ENCODE results near the gene MARCHF5.
"Not testable (repeated sequence)": the region's sequence is repeated elsewhere in the genome, so short reads cannot be mapped to it uniquely, and the experiment has no call there.

Gene MARCHF5

DNA sequence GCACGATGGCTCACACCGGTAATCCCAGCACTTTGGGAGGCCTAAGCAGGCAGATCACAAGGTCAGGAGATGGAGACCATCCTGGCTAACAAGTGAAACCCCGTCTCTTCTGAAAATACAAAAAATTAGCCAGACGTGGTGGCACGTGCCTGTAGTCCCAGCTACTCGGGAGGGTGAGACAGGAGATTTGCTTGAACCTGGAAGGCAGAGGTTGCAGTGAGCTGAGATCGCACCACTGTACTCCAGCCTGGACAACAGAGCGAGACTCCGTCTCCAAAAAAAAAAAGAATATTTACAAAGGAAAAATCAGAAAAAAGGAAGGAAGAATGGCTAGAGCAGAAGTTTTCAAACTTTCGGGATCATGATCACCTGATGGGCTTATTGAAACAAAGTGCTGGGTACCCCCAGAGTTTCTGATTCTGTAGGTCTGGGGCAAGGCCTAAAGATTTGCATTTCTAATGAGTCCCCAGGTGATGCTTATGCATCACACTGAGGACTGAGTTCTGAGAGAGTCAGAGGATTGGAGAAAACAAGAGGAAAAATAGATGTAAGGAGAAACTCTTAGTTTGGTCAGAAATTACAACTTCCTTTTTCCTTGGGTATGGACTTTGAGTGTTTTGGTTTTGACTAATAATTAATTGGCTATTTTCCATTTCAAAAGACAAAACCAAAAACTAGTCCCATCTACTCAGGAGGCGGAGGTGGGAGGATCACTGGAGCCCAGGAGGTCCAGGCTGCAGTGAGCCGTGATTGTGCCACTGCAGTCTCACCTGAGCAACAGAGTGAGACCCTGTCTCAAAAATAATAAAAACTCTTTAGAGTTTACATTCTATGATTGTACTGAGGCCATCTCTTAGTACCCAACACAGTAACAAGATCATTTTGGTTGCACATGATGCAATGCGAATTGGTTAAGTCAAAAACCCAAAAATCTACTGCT lies 14.4 kb downstream of the MARCHF5 start:
- ATAC-seq: no peak

DNA sequence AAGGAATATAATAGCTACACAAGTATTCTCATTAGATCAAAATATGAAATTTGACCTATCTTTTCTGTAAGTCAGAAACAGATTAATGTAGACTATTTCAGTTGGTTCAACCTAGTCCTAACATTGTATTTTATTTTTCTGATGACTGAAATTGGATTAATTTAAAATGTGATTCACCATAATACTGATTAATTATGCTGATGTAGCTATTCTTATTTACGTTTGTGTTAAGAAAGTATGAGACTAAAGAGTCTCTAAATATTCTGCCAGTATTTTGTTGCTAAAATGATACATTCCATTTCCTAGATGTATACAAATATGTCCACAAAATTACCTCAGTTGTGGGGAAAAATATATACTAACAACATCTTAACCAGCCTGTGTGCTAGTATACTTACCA lies 18.3 kb downstream of the MARCHF5 start:
- no peak for ATAC-seq

DNA sequence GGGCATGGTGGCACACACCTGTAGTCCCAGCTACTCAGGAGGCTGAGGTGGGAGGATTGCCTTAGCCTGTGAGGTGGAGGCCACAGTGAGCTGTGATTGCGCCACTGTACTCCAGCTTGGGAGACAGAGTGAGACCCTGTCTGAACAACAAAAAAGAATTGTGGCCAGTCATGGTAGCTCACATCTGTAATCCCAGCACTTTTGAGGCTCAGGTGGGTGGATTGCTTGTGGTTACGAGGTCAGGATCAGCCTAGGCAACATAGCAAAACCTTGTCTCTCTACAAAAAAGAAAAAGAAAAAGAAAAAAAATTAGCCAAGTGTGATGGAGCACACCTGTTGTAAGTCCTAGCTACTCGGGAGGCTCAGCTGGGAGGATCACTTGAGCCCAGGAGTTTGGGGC lies 22.8 kb downstream of the MARCHF5 start:
- ATAC-seq: no peak

DNA sequence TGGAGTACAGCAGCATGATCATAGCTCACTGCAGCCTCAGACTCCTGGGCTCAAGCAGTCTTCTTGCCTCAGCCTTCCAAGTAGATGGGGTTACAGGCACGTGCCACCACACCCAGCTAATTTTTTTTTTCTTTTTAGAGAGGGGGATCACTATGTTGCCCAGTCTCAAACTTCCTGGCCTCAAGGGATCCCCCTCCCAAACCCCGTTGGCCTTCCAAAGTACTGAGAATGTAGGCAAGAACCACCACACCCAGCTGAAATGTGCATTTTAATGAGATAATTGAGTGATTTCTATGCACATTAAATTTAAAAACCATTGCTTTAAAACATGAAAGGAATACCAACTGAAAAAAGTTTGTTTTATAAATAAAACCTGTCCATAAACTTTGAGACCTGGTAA lies 25.6 kb downstream of the MARCHF5 start:
- no peak for ATAC-seq

DNA sequence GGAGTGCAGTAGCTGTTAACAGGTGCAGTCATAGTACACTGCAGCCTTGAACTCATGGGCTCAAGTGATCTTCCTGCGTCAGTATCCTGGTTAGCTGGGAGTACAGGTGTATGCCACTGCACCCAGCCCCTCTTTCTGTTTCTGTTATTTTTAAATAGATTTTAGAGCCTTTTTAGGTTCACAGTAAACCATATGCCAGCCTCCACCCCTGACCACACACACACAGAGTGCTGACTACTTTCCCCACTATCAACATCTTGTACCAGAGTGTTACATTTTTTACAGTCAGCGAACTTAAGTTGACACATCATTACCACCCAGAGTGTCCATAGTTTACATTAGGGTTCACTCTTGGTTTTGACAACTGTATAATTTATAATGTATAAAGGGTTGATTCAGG lies 32.1 kb downstream of the MARCHF5 start:
- no peak for ATAC-seq

DNA sequence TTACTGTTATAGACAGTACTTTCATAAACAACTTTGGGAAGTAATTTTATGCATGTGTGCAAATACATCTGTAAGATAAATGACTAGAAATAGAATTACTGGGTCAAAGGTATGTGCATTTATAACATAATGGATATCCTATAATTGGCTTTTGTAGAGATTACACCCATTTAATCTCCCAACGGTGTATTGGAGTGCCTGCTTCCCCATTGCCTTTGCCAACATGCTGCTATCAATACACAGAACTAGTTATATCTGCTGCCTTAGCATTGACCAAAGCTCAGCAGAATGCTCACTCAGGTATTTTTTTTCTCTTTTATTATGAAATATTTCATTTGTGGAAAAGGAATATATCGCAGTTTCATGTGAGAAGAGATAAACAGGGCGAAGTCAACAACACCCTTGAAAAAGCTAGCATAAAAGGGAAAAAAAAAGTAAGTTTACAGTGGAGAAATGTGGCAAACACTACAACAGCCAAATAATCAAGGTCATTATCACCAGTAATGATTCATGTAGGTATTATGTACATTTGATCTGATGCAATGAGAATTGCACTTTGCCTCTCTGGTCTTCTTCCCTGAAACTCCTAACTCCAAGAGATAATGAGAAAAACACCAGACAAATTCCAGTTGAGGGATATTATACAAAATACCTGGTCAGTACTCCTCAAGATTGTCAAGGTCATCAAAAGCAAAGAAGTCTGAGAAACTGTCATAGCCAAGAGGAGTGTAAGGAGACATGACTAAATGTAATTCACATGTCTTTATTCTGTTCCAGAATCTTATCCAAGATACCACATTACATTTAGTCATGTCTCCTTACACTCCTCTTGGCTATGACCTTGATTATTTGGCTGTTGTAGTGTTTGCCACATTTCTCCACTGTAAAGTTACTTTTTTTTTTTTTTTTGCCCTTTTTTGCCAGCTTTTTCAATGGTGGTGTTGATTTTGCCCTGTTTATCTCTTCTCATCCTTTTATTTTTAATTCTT lies 36.8 kb downstream of the MARCHF5 start:
- no peak for ATAC-seq

DNA sequence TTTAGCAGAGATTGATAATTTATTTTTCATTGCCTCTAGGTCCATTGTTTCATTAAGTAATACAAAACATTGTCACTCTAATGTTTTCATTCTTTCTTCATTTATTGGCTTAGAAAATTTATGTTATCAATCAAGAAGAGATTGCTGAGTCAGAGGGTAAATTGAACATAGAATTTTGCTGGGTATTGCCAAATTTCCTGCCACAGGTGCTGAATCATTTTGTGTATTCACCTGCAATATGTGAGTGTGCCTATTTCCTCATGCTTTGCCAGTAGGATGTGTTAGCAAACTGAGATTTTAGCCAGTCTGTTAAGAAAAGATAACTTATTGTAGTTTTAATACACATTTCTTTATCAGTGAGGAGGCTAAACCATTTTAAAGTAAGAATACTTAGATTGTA lies 38.0 kb downstream of the MARCHF5 start:
- ATAC-seq: no peak

DNA sequence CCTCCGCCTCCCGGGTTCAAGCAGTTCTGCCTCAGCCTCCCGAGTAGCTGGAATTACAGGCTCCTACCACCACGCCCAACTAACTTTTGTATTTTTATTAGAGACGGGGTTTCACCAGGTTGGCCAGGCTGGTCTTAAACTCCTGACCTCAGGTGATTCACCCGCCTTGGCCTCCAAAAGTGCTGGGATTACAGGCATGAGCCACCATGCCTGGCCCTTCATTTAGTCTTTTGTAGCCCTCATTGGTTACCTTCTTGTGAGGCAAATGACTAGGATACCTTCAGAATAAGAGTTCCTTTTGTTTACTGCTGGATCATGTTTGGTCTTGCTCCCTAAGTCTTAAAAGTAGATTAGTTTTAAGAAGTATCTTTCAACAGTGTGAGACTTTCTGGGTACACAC lies 39.0 kb downstream of the MARCHF5 start:
- ATAC-seq: not testable (repeated sequence)

DNA sequence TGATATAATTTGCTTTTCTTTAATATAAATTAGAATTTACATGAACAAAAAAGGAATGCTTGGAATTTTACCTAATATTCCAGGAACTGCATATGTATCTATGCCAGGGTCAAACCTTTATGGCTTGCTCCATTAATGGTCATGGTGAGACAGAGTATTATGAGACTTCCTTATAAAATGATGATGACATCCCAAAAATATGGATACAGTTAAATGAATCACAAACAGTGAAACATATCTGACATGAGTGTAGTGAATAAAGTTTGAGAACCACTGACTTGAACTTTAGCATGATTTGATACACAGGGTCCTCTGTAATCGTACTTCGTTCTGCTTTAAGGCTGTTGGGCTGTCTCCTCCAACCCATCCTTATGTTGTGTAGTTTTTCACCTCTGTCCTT lies 51.8 kb downstream of the MARCHF5 start:
- no peak for ATAC-seq

DNA sequence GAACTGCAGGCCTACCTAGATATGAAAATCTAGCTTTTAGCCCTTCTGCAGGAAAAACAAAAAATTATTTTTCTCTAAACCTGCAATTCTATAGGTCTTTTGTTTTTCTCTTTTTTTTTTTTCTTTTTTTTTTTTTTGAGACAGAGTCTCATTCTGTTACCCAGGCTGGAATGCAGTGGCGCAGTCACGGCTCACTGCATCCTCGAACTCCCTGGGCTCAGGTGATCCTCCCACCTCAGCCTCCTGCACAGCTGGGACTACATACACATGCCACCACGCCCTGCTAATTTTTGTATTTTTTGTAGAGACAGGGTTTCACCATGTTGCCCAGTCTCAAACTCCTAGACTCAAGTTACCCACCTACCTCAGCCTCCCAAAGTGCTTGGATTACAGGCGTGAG lies 54.6 kb downstream of the MARCHF5 start:
- not testable (repeated sequence) for ATAC-seq

DNA sequence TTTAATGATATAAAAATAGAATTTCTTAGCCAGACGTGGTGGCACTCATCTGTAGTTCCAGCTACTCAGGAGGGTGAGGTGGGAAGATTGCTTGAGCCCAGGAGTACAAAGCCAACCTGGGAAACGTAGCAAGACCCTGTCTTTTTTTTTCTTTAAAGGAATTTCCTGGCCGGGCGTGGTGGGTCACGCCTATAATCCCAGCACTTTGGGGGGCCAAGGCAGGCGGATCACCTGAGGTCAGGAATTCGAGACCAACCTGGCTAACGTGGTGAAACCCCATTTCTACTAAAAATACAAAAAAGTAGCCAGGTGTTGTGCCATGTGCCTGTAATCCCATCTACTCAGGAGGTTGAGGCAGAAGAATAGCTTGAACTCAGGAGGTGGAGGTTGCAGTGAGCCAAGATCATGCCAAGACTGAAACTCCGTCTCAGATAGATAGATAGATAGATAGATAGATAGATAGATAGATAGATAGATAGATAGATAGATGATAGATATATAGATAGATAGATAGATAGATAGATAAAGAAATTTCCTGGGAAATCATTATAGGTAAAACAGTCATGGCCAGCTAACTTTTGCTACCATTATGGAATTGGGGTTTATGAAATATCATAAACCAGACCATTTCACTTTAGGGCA lies 56.2 kb downstream of the MARCHF5 start:
- ATAC-seq: not testable (repeated sequence)

DNA sequence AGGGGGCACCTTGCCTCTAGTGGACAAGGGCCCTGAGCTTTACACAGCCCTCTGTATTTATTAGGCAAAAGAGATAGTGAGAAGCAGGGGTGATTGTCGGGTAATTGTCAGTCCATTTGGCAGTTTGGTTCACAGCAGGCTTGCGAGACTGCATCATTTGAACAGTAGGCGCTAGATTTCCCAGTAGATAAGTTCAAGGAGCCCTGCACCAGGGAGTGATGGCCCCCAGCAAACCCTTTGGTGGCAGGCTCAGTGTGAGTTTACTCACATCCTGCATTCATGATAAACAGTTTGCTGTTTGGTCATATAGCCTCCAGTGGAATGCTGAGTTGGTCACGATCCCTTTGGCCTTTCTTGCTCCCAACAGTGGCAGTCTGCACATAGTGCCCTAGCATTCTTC lies 59.4 kb downstream of the MARCHF5 start:
- no peak for ATAC-seq

DNA sequence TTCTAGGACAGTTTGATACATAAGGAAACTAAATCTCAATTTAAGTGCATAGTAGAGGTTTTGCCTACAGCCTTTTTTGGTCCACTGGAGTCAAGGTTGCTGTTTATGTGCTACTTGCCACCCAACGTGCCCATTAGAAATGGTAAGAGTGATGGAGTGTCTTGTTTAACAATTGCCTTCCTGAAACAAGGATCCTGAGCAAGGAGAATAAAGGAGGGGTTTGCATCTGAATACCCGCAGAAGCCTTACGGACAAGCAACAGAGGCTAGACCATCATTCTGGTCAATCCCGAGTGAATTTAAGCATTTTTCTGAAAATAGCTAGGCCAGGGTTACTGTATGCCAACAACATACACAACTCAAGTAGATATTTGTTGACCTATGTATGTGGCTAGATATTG lies 63.6 kb downstream of the MARCHF5 start:
- ATAC-seq: no peak

DNA sequence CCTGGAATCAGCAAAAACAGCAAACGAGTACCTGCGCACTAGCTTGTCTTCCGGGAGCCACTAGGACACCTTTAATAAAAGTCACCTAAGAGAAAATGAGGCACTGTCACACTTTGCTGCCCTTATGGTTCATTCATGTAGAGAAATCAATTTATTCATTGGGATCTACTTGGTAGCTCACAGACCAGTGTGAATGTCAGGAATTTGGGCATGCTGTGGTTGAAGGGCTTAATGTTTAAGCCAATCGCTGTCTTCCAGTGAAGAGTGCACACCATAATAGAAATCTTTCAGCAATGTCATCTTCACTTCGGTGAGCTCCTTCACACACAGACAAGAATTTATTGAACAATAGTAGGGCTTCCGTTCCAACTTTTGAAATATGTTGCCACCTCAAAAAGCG lies 65.1 kb downstream of the MARCHF5 start:
- ATAC-seq: no peak

DNA sequence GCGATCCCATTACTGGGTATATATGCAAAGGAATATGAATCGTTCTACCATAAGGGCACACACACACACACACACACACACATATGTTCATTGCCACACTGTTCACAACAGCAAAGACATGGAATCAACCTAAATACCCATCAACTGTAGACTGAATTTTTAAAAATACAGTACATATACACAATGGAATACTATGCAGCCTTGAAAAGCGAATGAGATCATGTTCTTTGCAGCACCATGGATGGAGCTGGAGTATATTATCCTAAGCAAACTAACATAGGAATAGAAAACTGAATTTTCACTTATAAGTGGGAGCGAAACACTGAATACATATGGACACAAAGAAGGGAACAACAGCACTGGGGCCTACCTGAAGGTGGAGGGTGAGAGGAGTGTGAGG lies 72.5 kb downstream of the MARCHF5 start:
- no peak for ATAC-seq

DNA sequence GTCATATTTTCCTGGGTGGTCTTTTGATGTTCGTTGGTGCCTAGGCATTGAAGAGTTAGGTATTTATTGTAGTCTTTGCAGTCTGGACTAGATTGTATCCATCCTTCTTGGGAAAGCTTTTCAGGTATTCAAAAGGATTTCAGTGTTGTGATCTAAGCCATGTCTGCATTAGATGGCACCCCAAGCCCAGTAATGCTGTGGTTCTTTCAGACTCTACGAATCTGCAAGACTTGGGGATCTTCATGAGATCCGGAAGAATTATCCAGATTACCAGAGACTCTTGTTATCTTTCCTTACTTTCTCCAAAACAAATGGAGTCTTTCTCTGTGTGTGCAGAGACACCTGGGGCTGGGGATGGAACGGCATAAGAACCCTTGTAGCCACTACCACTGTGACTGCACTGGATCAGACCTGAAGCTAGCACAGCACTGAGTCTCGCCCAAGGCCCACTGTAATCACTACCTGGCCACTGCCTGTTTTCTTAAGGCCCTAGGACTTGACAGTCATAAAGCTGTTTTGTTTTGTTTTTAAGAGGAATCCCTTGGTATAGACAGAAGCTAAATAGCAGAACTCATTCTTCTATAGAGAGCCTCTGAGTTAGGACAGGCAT lies 75.5 kb downstream of the MARCHF5 start:
- no peak for ATAC-seq

DNA sequence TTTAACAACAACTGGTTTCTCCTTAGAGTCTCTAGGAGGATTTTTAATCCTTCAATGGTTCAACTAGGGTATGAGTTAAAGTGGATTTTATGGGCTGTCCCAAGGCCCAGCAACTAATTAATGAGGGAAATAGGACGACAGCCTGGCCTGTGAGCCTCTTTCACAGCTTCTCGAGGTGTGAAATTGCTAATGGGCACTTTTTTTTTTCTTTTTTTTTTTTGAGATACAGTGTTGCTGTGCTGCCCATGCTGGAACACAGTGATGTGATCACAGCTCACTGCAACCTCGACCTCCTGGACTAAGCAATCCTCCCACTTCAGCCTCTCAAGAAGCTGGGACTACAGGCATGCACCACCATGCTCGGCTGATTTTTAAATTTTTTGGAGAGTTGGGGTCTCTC lies 87.0 kb downstream of the MARCHF5 start:
- no peak for ATAC-seq

DNA sequence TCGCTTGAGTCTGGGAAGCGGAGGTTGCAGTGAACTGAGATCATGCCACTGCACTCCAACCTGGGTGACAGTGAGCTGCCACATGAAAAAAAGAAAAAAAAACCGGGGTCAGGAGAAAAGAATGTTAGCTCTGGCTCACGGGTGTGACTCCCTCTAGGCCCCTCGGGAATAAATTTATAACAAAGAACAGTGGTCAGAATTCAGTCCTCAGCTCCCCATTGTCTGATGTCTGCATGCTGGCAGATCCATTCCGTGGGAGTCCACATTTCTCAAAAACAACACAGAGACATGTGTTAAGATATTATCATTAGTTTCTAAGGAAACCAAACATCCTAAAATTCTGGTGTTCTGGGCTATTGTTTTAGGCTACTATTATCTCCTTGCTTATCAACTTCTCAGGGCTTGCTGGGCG lies 90.6 kb downstream of the MARCHF5 start:
- ATAC-seq: no peak

DNA sequence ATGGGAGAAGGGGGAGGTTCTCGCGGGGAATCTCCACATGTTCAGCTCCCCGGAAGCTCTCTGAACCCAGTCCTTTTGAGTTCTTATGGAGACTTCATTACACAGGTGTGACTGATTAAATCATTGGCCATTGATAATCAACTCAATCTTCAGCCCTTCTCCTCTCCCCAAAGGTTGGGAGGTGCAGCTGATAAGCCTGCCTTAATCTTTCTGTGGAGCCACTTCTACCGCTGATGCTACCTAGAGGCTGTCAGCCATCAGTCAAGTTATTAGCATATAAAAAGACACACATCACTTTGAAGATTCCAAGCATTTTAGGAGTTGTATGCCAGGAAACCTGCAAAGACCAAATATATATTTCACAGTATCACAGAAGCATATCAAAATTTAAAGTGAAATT lies 91.7 kb downstream of the MARCHF5 start:
- ATAC-seq: no peak

DNA sequence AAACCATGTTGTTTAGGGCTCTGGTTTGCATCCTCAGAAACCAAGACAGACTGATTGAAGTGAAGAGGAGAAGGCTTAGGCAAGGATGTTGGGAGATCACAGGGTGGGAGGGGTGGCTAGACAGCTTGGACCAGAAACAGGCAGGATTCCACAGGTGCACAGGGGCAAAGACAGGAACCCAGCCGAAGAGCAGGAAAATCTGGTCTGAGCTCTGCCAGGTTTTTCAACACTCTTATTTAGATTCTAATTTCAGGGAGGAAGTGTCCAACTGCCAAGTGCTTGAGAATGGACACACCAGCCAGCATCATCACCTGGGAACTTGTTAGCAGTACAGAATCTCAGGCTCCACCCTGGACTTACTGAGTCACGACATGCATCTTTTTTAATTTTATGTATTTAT lies 93.8 kb downstream of the MARCHF5 start:
- ATAC-seq: no peak

DNA sequence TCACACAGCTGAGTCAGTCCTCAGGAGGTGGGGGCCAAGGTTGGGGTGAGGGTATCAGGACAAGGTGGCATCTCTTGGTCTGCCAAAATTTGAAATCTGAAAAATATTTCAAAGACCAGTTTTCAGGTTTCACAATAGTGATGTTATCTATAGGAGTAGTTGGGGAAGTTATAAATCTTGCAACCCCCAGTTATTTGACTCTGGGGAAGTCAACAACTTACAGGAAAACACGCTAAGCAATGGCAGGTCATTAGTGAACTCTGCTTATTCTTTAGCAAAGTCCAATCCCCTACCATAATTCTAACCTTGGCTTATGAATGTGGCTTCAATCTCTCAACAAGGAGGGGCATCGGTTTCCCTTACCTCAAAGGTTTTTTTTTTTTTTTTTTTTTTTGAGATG lies 94.9 kb downstream of the MARCHF5 start:
- no peak for ATAC-seq

DNA sequence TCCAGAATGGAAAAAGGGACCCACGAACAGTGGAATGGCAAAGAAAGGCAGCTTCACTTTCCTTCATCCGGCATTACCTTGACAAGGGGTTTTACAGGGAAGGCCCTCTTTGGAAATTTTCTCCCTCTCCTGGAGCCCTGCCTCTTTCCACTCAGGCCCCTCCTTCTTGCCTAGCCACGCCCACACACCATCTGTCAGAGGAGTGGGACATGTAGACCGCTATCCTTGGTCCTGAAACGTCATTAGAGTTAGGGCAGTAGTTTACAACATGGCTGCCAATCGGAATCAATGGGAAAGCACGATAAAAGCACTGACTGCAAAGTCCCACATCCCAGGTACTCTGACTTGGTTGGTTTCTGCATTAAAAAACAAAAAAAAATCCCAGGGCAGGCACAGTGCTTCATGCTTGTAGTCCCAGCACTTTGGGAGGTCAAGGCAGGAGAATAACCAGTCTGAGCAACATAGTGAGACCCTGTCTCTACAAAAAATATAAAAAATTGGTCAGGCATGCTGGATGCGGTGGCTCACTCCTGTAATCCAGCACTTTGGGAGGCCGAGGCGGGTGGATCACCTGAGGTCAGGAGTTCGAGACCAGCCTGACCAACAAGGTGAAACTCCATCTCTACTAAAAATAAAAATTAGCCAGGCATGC lies 96.4 kb downstream of the MARCHF5 start:
- ATAC-seq: no peak
